Tibial nerve (tissue), 3 donors: Measurements from ENCODE around the gene EFCAB12.
"Not testable (repeated sequence)": the region's sequence is repeated elsewhere in the genome, so short reads cannot be mapped to it uniquely, and the experiment has no call there.

Source experiments
- POLR2A ChIP-seq, 2 donors: fragments of 450-650 bp; IDR thresholded peaks; one replicate each; pipeline ENCODE4 v1.6.1; 2017; ENCODE audit warnings: antibody characterized with exemption in 2 of 2, mild to moderate bottlenecking in 2 of 2, moderate library complexity in 2 of 2
- TF ChIP-seq, protein P1 (sequence below), 5 experiments: fragments of 200-600 bp in 3 of 5; fragments of 450-650 bp in 2 of 5; sonication (generic) in 3 of 5; IDR thresholded peaks; one replicate each; pipeline ENCODE4 v1.5.1; 2016 to 2019; ENCODE audit warnings: antibody characterized with exemption in 5 of 5, mild to moderate bottlenecking in 3 of 5, moderate library complexity in 2 of 5

DNA sequence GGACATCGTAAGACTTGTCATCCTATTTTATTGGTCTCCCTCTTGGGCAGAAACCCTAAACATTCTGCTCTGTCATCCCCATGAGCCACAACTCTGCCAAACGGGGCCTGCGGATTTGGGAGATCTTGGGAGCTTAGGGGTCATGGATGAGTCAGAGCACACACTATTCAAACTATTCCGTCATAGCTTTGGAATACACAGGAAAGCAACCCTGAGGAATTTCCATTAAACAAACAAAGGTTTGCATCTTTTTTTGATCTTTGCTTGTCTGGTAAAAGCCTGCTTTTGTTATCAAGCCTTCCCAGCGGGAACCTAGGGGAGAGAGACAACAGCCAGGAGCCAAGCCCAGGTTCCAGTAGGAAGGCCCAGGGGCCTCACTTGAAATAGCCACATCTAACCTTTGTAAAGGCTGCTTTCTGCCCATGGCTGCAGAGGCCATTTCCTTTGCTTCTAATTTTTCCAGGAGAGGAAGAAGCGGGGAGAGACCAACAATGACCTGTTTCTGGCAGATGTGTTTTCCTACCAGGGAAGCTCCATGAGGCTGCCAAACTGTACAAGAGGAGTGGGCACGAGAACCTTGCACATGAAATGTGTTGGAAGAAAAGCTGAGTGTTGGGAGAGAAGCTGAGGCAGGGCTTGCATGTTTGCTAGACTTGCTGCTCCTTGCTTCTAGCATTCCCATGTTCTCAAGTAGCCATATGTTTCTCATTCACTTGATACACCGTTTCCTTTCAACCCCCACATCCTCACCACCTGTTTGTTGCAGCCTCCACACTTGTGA, 39.5 kb downstream of the EFCAB12 start:
- TF ChIP-seq, protein P1, sequence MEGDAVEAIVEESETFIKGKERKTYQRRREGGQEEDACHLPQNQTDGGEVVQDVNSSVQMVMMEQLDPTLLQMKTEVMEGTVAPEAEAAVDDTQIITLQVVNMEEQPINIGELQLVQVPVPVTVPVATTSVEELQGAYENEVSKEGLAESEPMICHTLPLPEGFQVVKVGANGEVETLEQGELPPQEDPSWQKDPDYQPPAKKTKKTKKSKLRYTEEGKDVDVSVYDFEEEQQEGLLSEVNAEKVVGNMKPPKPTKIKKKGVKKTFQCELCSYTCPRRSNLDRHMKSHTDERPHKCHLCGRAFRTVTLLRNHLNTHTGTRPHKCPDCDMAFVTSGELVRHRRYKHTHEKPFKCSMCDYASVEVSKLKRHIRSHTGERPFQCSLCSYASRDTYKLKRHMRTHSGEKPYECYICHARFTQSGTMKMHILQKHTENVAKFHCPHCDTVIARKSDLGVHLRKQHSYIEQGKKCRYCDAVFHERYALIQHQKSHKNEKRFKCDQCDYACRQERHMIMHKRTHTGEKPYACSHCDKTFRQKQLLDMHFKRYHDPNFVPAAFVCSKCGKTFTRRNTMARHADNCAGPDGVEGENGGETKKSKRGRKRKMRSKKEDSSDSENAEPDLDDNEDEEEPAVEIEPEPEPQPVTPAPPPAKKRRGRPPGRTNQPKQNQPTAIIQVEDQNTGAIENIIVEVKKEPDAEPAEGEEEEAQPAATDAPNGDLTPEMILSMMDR (IDR thresholded peaks at IDR 0.05) = not testable (repeated sequence)
- not testable (repeated sequence) for TF ChIP-seq POLR2A (IDR thresholded peaks at IDR 0.05)
